HL-60 (cell line): ENCODE data around the gene TRABD2B.

ENCODE experiments used
- DNase-seq, 2 experiments: peaks; one replicate each; pipeline ENCODE4 v3.0.0-alpha.2; 2010 to 2020; ENCODE audit warnings: low read depth in 1 of 2, low spot score in 1 of 2
- H3K27ac ChIP-seq: fragments of 250-450 bp; sonication (Bioruptor Pico); replicated peaks from 2 replicates; pipeline ENCODE4 v1.5.1; 2020; ENCODE audit warnings: mild to moderate bottlenecking, moderate library complexity
- H3K27me3 ChIP-seq: fragments of 250-450 bp; sonication (Bioruptor Pico); 2 replicates; pipeline ENCODE4 v1.5.1; 2021; ENCODE audit warnings: mild to moderate bottlenecking, moderate library complexity; ENCODE audit not compliant: insufficient read depth, poor library complexity, severe bottlenecking
- H3K4me3 ChIP-seq: replicated peaks from 2 replicates; pipeline ENCODE4 v1.5.1; 2011; ENCODE audit warnings: mild to moderate bottlenecking, control low read depth, low read length; ENCODE audit not compliant: insufficient read depth
- GABPA ChIP-seq: IDR thresholded peaks from 2 replicates; pipeline ENCODE4 v1.6.1; 2012; ENCODE audit warnings: low read depth
- POLR2AphosphoS5 ChIP-seq: IDR thresholded peaks from 2 replicates; pipeline ENCODE4 v1.6.1; 2012; ENCODE audit warnings: low read depth
- REST ChIP-seq: IDR thresholded peaks from 2 replicates; pipeline ENCODE4 v1.6.1; 2012; ENCODE audit warnings: low read depth; ENCODE audit not compliant: insufficient replicate concordance
- SPI1 ChIP-seq: IDR thresholded peaks from 2 replicates; pipeline ENCODE4 v1.6.1; 2012; ENCODE audit warnings: low read depth, mild to moderate bottlenecking, borderline replicate concordance
- TF ChIP-seq, protein P1 (sequence below): IDR thresholded peaks from one replicate; pipeline ENCODE4 v1.5.1; 2011; ENCODE audit warnings: low read length, control low read depth, inconsistent platforms; ENCODE audit not compliant: insufficient read depth

TRABD2B gene

GRCh38 chr1:48040154-48040553 lies 43.0 kb upstream of the TRABD2B start:
- no peak for DNase-seq
- H3K27me3 ChIP-seq: no peaks in the 10 kb centered on the region
- no peak overlapping the region for H3K4me3 ChIP-seq
- no peak overlapping the region for H3K27ac ChIP-seq
- TF ChIP-seq GABPA (no peak), POLR2AphosphoS5 (no peak), REST (no peak), SPI1 (no peak)
- TF ChIP-seq, protein P1, sequence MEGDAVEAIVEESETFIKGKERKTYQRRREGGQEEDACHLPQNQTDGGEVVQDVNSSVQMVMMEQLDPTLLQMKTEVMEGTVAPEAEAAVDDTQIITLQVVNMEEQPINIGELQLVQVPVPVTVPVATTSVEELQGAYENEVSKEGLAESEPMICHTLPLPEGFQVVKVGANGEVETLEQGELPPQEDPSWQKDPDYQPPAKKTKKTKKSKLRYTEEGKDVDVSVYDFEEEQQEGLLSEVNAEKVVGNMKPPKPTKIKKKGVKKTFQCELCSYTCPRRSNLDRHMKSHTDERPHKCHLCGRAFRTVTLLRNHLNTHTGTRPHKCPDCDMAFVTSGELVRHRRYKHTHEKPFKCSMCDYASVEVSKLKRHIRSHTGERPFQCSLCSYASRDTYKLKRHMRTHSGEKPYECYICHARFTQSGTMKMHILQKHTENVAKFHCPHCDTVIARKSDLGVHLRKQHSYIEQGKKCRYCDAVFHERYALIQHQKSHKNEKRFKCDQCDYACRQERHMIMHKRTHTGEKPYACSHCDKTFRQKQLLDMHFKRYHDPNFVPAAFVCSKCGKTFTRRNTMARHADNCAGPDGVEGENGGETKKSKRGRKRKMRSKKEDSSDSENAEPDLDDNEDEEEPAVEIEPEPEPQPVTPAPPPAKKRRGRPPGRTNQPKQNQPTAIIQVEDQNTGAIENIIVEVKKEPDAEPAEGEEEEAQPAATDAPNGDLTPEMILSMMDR: no peak

DNA sequence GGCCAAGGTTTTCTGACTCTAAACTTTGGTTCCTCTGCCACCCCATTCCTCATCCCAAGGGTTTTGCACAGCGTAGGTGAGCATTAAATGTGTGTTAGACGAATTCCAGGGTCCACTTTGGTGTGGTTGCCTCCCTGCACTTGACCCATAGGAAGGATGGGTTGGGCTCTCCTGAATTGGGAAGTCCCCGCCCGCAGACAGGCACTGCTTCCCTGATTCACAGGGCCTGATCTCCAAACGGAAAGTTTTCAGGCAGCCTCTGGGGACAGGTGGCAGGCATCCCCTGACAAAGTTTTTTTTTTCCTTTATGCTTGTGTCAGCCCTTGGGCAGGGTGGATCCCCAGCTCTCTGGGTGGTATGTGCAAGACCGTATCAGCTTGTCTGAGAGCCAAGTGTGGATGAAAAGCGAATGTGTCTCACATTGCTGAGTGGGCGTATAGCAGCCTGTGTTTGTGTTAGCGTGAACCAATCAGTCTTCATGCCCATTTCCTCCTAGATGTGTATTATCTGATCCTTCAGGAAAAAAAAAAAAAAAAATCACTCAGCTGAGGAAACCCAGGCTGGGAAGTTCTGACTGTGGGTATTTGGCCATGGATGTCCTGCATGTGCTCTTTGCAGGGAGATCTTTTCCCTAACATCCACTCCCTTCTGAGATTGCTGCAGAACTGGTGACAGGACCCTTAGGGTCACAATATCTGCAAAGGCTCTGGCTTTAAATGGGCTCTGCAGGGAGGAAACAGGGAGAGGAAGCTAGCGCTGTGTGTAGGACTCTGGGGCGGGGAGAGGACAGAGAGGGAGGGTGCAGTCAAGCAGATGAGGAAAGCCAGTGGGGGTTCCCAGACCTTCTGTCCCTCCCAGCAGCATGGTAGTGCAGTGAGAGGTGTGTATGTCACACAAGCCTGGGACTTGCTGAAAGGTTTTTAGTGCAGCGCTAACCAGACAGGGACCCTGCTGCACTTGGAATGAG lies 42.2 kb upstream of the TRABD2B start:
- H3K27ac ChIP-seq: no peak overlapping the region
- no peak overlapping the region for H3K4me3 ChIP-seq
- H3K27me3 ChIP-seq: no peaks in the 10 kb centered on the region
- no peak for DNase-seq
- TF ChIP-seq POLR2AphosphoS5 (no peak), SPI1 (no peak), REST (no peak), GABPA (no peak)
- TF ChIP-seq, protein P1: no peak

GRCh38 chr1:48038270-48038767 lies 41.1 kb upstream of the TRABD2B start:
- DNase-seq: no peak
- no peak overlapping the region for H3K4me3 ChIP-seq
- H3K27me3 ChIP-seq: no peaks in the 10 kb centered on the region
- no peak overlapping the region for H3K27ac ChIP-seq
- TF ChIP-seq GABPA (no peak), REST (no peak), POLR2AphosphoS5 (no peak), SPI1 (no peak)
- TF ChIP-seq, protein P1: no peak
